ENCODE results near the gene KCTD18. TPM values are rescaled to one million over a fixed set of nuclear protein-coding genes. Genes with fewer than 3 reads are reported as not detected.

Gene KCTD18
- total and polyA plus RNA-seq, 4 donors, result 4.4 to 7.9 (median 6.5) TPM

DNA sequence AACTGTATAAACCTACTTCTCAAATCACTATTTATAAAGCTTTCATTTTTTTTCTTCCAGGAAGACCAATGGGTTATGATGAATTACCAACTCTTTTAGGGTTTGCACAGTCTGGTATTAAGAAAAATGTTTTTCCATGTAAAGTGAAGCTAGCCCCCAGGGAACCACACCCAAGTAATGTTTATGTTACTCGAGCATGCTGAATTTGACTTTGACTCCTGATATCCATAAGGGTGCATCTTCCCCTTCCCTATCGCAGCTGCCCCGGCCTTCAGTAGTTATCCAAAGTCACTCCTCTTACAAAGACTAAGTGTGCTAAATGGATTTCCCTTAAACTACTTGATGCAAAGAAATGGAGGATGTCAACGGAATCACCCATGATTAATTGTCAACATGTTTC, 21.7 kb downstream of the KCTD18 start:
- no peaks in the 10 kb centered on the region for H3K27me3 ChIP-seq (ENCODE audit: control insufficient read depth in 4 of 4, insufficient read depth in 4 of 4, low read length in 3 of 4)
- 89% methylated on average over 4 of the region's 4 CpGs for WGBS
- DNase-seq (ENCODE audit: low spot score), result no peak

GRCh38 chr2:200486529-200486928, 23.3 kb downstream of the KCTD18 start:
- H3K9me3 ChIP-seq (ENCODE audit: control insufficient read depth in 4 of 4, low read length in 3 of 4), result no peaks in the 10 kb centered on the region
- peaks cover 0 to 5% (median 2%) of the 10 kb centered on the region in 4 donors for H3K4me1 ChIP-seq (ENCODE audit: control insufficient read depth in 4 of 4, insufficient read depth in 4 of 4, low read length in 3 of 4)
- H3K9ac ChIP-seq (ENCODE audit: low read depth in 1 of 2, low read length in 2 of 2), result no peak overlapping the region
- peaks cover 1 to 22% (median 8%) of the 10 kb centered on the region in 4 donors for H3K36me3 ChIP-seq (ENCODE audit: control insufficient read depth in 4 of 4, insufficient read depth in 3 of 4, low read depth in 1 of 4, low read length in 3 of 4)
- H3K27me3 ChIP-seq (ENCODE audit: control insufficient read depth in 4 of 4, insufficient read depth in 4 of 4, low read length in 3 of 4), result no peaks in the 10 kb centered on the region
- TF ChIP-seq MAX (IDR thresholded peaks at IDR 0.05), result no peak
- WGBS, result 83% methylated on average over 2 of the region's 2 CpGs
- H3K27ac ChIP-seq (ENCODE audit: low read depth in 1 of 2, low read length in 2 of 2), result no peak overlapping the region
- H3K4me3 ChIP-seq (ENCODE audit: low read depth in 1 of 3, low read length in 3 of 3), result no peak overlapping the region
- no peak for DNase-seq (ENCODE audit: low spot score)

More for the DNA sequence above, 21.7 kb downstream of the KCTD18 start:
- TF ChIP-seq HNF4G (IDR thresholded peaks at IDR 0.05) (no peak), YY1 (IDR thresholded peaks at IDR 0.05) (no peak), GABPA (IDR thresholded peaks at IDR 0.05 in 1 of 2, conservative IDR thresholded peaks at IDR 0.05 in 1 of 2) (no peak), ZBTB33 (IDR thresholded peaks at IDR 0.05) (no peak), SP1 (IDR thresholded peaks at IDR 0.05) (no peak), TAF1 (conservative IDR thresholded peaks at IDR 0.05) (no peak)
- H3K9ac ChIP-seq (ENCODE audit: low read depth in 1 of 2, low read length in 2 of 2), result no peak overlapping the region
- no peak overlapping the region for H3K4me3 ChIP-seq (ENCODE audit: low read depth in 1 of 3, low read length in 3 of 3)
- H3K36me3 ChIP-seq (ENCODE audit: control insufficient read depth in 4 of 4, insufficient read depth in 3 of 4, low read depth in 1 of 4, low read length in 3 of 4), result peaks cover 1 to 19% (median 12%) of the 10 kb centered on the region in 4 donors
- H3K9me3 ChIP-seq (ENCODE audit: control insufficient read depth in 4 of 4, low read length in 3 of 4), result no peaks in the 10 kb centered on the region
- peaks cover 0 to 4% (median 2%) of the 10 kb centered on the region in 4 donors for H3K4me1 ChIP-seq (ENCODE audit: control insufficient read depth in 4 of 4, insufficient read depth in 4 of 4, low read length in 3 of 4)
- no peak overlapping the region for H3K27ac ChIP-seq (ENCODE audit: low read depth in 1 of 2, low read length in 2 of 2)

- no peak overlapping the region for H3K9ac ChIP-seq (ENCODE audit: low read depth in 1 of 2, low read length in 2 of 2)
- WGBS, result 69% methylated on average over 3 of the region's 3 CpGs
Measured at GRCh38 chr2:200484934-200485333, 24.9 kb downstream of the KCTD18 start.

More at GRCh38 chr2:200484934-200485333, 24.9 kb downstream of the KCTD18 start:
- Histone ChIP-seq H3K4me3 (ENCODE audit: low read depth in 1 of 3, low read length in 3 of 3) (no peak overlapping the region), H3K36me3 (ENCODE audit: control insufficient read depth in 4 of 4, insufficient read depth in 3 of 4, low read depth in 1 of 4, low read length in 3 of 4) (peaks cover 0 to 8% (median 2%) of the 10 kb centered on the region in 4 donors), H3K4me1 (ENCODE audit: control insufficient read depth in 4 of 4, insufficient read depth in 4 of 4, low read length in 3 of 4) (peaks cover 0 to 5% (median 2%) of the 10 kb centered on the region in 4 donors), H3K9me3 (ENCODE audit: control insufficient read depth in 4 of 4, low read length in 3 of 4) (no peaks in the 10 kb centered on the region), H3K27me3 (ENCODE audit: control insufficient read depth in 4 of 4, insufficient read depth in 4 of 4, low read length in 3 of 4) (no peaks in the 10 kb centered on the region), H3K27ac (ENCODE audit: low read depth in 1 of 2, low read length in 2 of 2) (no peak overlapping the region)
- TF ChIP-seq ZBTB33 (IDR thresholded peaks at IDR 0.05) (no peak), SP1 (IDR thresholded peaks at IDR 0.05) (no peak), NR2F2 (IDR thresholded peaks at IDR 0.05) (no peak), FOXA1 (IDR thresholded peaks at IDR 0.05) (no peak), MAX (IDR thresholded peaks at IDR 0.05) (no peak), EGR1 (IDR thresholded peaks at IDR 0.05; ENCODE audit: low read depth in 2 of 2) (no peak), HNF4G (IDR thresholded peaks at IDR 0.05) (no peak), FOXA2 (IDR thresholded peaks at IDR 0.05) (no peak), YY1 (IDR thresholded peaks at IDR 0.05) (no peak)
- no peak for DNase-seq (ENCODE audit: low spot score)
